HL-60 (cell line): Measurements from ENCODE around the gene FNDC1.

Source experiments
- DNase-seq, 2 experiments: peaks; one replicate each; pipeline ENCODE4 v3.0.0-alpha.2; 2010 to 2020; ENCODE audit warnings: low read depth in 1 of 2, low spot score in 1 of 2
- H3K27ac ChIP-seq: fragments of 250-450 bp; sonication (Bioruptor Pico); replicated peaks from 2 replicates; pipeline ENCODE4 v1.5.1; 2020; ENCODE audit warnings: mild to moderate bottlenecking, moderate library complexity
- H3K27me3 ChIP-seq: fragments of 250-450 bp; sonication (Bioruptor Pico); 2 replicates; pipeline ENCODE4 v1.5.1; 2021; ENCODE audit warnings: mild to moderate bottlenecking, moderate library complexity; ENCODE audit not compliant: insufficient read depth, poor library complexity, severe bottlenecking
- H3K4me3 ChIP-seq: replicated peaks from 2 replicates; pipeline ENCODE4 v1.5.1; 2011; ENCODE audit warnings: mild to moderate bottlenecking, control low read depth, low read length; ENCODE audit not compliant: insufficient read depth
- GABPA ChIP-seq: IDR thresholded peaks from 2 replicates; pipeline ENCODE4 v1.6.1; 2012; ENCODE audit warnings: low read depth
- POLR2AphosphoS5 ChIP-seq: IDR thresholded peaks from 2 replicates; pipeline ENCODE4 v1.6.1; 2012; ENCODE audit warnings: low read depth
- REST ChIP-seq: IDR thresholded peaks from 2 replicates; pipeline ENCODE4 v1.6.1; 2012; ENCODE audit warnings: low read depth; ENCODE audit not compliant: insufficient replicate concordance
- SPI1 ChIP-seq: IDR thresholded peaks from 2 replicates; pipeline ENCODE4 v1.6.1; 2012; ENCODE audit warnings: low read depth, mild to moderate bottlenecking, borderline replicate concordance
- long read RNA-seq: library from polyadenylated mRNA; unstranded; transcript quantifications from one replicate; pipeline ENCODE4 v2.0.0, GENCODE V29; 2020
- TF ChIP-seq, protein P1 (sequence below): IDR thresholded peaks from one replicate; pipeline ENCODE4 v1.5.1; 2011; ENCODE audit warnings: low read length, control low read depth, inconsistent platforms; ENCODE audit not compliant: insufficient read depth

The FNDC1 gene
- long read RNA-seq: 0 reads

DNA sequence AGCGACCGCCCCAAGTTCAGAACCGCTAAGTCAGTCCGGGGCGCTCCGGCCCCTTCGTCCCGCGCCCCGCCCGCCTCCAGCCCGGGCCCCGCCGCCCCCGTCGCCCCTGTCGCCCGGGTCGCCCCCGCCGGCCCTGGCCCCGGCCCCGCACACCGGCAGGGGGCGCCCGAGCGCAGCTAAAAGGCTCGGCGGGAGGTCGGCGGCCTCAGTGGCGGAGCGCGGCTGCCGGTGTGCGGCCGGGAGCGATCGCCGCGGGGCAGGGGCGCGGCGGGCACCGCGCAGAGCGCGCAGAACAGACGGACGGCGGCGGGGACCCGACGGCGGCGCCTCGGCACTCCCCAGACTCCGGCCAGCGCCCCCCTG lies at the start of gene FNDC1:
TSS of gene FNDC1 (plus strand) at position 208 of the 363 bp plus-strand sequence. CDS start 197 bp downstream, outside the sequence.
- Histone ChIP-seq H3K27me3 (peaks cover 84% of the 10 kb centered on the region), H3K27ac (no peak within 1 kb of the TSS), H3K4me3 (peak within 1 kb of the TSS; percentile 15)
- TF ChIP-seq GABPA (no peak), REST (no peak), POLR2AphosphoS5 (no peak), SPI1 (no peak)
- TF ChIP-seq, protein P1, sequence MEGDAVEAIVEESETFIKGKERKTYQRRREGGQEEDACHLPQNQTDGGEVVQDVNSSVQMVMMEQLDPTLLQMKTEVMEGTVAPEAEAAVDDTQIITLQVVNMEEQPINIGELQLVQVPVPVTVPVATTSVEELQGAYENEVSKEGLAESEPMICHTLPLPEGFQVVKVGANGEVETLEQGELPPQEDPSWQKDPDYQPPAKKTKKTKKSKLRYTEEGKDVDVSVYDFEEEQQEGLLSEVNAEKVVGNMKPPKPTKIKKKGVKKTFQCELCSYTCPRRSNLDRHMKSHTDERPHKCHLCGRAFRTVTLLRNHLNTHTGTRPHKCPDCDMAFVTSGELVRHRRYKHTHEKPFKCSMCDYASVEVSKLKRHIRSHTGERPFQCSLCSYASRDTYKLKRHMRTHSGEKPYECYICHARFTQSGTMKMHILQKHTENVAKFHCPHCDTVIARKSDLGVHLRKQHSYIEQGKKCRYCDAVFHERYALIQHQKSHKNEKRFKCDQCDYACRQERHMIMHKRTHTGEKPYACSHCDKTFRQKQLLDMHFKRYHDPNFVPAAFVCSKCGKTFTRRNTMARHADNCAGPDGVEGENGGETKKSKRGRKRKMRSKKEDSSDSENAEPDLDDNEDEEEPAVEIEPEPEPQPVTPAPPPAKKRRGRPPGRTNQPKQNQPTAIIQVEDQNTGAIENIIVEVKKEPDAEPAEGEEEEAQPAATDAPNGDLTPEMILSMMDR: no peak
- DNase-seq: no peak

DNA sequence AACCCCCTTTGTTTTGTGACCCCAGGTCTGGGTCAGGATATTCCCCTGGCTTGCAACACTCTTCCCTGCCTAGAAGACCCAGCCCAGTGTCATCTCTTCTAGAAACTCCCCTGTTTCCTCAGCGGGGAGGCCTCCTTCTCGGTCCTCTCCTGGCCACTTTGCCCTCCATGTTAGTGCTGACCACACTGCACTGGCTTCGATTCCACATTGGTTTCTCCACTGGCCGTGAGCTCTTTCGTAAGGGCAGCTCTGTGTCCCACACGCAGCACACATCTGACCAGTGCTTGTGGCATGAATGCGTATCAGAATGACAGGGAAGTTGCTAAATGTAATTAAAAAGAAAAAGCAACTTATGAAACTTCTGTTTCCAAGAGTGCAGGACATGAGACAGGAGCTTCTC lies 49.4 kb upstream of the FNDC1 start:
- TF ChIP-seq REST: no peak
- no peak for TF ChIP-seq SPI1
- TF ChIP-seq, protein P1: no peak
- no peak for TF ChIP-seq GABPA
- no peak; the same call in 1 of the 2 replicates for TF ChIP-seq POLR2AphosphoS5
- Histone ChIP-seq H3K27me3 (no peaks in the 10 kb centered on the region), H3K27ac (peak overlapping the region; percentile 58), H3K4me3 (no peak overlapping the region)
- DNase-seq: no peak

DNA sequence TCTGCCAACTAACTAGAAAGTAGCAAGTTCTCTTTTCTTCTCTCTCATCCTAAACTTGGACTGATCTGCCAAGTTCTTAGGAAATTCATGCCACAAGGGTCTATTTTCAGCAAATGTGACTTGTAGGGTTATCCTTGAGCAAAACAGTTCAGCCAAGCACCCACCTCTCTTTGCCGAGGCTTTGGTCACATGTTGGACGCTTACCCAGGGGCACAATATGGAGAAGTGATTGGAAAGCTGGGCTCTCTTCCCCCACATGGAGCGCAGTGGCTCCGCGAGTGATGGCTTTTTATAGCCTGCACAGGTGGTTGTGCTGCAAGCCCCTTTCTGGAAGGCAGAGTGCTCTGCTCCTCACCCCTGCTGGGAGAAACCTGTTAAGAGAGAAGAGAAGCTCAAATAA lies 47.7 kb upstream of the FNDC1 start:
- TF ChIP-seq SPI1 (no peak), POLR2AphosphoS5 (no peak), REST (no peak), GABPA (no peak)
- TF ChIP-seq, protein P1: no peak
- no peak overlapping the region for H3K4me3 ChIP-seq
- no peaks in the 10 kb centered on the region for H3K27me3 ChIP-seq
- H3K27ac ChIP-seq: no peak overlapping the region
- DNase-seq: no peak
